SKM-1 (cell line): Measurements from ENCODE around the gene HOXB7.

Source experiments
- DNase-seq: peaks from one replicate; lab custom pipeline; 2025; ENCODE audit not compliant: unreplicated experiment; lab: John Stamatoyannopoulos, UW

The HOXB7 gene

DNA sequence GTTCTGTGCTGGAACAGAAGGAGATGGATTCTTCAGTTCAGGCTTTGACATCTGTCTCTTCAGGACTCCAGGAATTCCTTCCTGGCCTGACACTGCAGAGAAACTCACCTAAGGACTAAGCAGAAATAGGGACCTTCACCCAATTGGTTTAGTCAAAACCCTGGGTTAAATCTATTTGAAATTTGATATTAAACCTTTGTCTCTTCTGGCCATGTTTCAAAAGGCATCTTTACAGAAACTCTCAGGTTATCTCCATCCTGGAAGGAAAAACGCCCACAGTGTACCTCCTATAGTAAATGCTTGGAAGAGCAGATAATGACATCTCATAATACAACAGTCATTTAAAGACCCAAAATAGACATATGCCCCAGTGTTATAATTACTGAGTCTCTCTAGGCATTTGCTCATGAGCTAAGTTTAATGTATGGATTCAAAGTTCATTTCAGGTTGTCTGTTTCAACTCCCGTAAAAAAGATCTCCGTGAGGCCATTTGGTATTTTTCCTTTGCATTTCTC is 27.1 kb downstream of the HOXB7 start:
- no peak for DNase-seq

DNA sequence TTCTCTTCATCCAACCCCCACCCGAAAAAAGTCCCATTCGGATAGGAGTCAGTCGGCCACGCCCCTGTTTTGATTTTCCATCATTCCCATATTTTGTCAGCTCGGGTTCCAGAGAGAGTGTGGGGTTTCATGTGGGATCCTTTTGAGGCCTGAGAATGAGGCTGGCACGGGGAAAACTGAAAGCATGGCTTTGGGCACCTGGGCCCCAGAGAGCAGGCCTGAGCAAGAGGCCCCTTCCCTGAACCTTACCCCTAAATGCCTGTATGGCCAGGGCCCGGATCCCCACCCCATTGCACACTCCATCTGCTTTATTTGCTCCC is 28.1 kb downstream of the HOXB7 start:
- DNase-seq: no peak

DNA sequence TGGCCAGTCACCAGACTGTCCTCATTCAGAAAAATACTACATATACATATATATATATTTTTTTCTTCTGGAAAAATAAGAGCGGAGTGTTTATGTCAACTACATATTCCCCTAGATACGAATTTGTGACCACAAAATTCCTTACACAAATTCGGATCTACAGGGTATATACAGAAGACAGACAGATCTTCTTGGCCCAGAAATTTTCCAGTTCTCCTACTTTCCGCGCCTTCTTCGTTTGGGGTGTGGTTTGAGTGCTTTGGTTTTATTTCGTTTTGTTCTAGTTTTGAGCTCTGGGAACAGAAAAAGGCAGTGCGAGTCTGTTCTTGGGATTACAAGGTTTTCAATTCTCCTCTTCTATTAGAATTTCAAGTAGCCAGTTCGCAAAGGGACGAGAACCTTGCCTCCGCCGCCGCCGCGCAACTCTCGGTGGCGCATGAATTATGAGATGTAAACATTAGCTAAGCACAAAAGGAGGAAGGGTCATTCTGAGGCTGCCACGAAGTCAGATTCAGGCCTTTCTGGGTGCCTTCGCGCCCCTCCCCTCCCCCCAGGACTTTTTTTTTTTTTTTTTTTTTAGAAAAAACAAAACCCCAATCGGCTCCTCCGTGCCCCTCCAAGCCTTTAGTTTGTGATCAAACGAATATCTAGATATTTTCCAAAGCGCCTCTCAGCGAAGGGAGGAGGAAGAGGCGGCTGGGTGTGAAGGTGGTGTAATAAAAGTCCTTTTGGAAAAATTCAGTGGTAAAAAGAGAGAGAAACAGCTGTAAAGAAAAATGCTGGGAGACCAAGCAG is 30.9 kb downstream of the HOXB7 start:
- no peak for DNase-seq

DNA sequence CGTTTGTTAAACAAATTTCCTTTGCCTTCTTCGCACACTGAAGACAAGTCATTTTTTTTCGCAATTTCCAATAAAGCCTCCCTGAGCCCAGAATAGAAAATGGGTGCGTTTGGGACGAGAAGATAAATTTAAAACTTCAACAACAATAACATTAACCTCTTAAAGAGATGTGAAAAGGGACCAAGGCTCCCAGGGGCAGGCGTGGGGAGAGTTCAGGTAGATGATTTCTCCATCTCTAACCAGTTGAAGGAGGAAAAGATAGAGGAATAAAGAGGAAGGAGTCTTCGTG is 31.4 kb downstream of the HOXB7 start:
- DNase-seq: no peak

DNA sequence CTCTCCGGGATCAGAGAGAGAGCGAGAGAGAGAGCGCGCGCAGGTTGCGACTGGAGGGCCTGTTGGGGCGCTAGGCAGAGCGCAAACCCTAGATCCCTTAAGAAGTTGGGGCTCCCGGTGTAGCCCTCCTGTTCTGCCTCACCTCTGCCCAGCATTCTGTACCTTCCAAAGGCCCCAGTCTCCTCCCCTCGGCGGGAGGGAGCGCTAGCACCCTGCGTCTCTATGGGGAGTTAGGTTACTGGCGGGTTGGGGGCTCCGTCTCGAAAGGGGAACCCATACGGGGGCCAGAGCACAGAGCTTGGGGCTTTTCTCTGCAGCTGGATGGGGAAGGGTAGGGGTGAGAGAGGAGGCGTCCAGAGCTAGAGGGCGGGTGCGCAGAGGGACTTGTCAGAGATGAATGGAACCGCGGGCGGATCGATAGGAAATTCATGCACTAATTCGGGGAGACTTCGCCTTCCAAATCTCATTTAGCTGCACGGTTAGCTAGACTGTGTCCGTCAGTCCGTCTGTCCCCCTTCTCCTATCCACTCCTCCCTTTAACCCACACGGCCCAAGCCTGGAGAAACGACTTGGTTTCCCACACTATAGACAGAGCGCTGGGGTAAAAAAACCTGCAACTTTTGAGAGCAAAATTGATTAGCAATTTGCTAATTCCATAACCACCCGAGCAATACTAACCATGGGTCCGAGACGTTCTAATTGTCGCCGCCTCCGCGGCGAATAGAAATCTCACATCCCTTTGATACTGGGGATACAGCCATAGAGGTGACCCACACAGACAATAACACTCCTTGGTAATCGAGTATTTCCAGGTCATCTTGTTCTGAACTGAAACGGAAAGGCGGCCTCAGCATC is 32.0 kb downstream of the HOXB7 start:
- DNase-seq: no peak

DNA sequence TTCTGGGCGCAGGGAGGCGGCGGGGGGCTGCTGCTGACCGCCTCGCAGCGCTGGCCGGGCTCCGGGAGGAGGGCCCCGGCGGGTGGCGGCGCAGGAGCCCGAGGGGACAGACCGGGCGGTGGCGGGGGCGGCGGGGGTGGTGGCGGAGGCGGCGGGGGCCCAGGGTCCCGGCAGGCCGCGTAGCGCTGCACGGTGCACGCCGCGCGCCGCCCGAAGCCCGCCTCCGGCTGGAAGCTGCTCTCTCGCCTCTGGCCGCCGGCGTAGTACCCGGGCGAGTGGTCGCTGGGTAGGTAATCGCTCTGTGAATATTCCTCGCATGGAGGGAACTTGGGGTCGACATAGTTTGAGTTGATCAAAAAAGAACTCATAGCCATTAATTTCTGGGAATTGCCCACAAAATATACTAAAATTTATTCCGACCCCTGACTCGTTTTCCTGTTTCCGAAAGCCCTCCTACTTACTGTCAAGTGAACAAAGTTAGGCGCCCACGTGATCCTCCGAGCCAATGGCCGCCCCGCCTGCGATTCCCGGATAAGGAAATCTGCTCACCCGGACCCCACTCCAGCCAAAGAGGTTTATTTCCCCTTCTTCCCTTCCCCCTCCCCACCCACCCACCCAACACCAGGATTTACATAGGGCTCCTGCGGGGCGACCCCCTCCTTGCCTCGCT is 32.7 kb downstream of the HOXB7 start, which contains the start of gene HOXB4:
Gene HOXB4, minus strand, starts transcription at position 405 of the 670 bp plus-strand sequence. Its CDS starts 31 bp downstream, at position 374.
- peak; percentile 77 for DNase-seq

DNA sequence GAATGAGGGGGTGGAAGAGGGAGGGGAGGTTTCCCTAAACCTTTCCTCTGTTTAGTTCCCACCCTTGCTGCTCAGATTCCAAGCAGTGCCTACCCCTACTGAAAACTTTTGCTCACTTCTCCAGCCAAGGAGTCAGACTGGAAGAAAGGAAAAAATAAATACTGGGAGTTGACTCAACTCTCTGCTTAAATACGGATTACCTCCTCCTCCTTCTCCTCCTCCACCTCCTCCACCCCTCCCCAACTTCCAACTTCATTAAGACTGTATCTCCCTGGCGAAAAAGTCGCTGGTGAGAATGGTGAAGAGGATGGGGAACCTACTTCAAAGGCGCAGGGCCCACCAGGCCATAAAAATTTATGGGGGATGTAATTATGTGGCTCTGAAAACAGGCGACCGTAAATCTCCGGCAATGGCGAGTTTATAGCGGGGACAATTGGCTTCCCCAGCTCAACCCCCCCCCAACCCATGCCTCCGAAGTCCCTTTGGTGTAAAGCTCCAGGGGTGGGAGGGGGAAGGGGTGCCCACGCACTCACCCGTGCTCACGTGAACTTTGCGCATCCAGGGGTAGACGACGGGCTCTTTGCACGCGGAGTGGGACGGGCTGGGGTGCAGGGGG is 33.4 kb downstream of the HOXB7 start:
- DNase-seq: no peak

DNA sequence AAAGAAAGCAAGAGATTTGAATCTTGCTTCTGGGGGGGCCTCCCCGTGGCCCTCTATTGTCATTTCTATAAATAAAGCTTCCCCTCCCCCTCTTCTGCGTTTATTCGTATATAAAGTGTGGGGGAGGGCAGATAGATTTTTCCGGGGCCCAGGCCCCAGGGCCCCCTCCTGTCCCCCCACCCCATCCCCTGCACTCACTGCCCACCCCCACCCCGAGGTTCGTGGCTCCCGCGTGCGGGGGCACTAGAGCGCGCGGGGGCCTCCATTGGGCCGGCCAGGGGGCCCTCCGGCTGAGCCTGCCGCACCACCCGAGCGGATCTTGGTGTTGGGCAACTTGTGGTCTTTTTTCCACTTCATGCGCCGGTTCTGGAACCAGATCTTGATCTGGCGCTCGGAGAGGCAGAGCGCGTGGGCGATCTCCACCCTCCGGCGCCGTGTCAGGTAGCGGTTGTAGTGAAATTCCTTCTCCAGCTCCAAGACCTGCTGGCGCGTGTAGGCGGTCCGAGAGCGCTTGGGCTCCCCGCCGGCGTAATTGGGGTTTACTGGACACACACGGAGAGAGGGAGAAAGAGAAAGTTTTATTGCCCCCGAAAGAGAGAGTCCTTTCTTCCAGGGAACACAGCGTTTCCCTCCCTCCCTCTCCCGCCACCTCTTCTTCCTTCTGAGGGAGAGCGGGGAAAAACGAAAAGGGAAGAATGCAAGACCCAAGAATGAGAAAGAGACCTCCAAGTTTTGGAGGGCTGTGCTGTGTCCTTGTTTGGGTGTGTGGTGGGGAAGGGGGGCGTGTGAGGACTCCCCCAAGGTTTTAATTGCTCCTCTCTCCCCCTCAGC is 34.1 kb downstream of the HOXB7 start:
- DNase-seq: no peak

DNA sequence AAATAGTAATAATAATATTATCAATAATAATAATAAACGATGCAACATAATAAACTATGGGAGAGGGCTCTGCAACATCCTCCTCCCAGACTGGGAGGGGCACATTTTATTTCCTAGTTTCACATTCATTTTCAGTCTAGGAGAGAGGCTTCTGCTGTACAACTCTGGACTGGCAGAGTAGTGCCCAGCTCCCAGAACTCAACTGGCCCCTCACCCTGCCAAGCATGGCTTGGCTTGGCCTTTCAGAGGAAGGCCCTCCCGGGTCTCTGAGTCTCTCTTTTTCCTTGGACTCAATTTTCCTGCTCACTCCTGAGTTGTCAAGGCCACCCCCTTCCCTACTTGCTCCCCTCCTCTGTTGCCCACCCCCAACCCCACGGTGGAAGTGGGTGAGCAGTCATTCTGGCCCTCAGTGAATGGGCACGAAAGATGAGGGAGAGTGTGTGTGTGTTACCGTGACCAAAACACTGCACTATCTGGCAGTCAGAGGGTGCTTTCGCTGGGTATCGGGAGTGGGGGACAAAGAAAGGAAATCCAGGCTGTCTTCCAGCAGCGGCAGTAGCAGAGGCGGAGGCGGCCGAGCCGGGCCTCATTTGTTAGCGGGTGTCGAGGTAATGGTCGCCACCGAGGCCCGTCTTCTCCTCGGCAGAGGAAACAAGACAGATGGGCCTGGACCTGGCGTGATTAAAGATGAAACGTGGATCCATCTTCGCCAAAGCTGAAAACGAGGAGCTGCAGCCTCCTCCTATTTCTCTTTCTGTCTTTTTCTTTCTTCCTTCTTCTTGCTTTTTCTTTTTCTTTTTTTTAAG is 34.9 kb downstream of the HOXB7 start:
- DNase-seq: no peak

DNA sequence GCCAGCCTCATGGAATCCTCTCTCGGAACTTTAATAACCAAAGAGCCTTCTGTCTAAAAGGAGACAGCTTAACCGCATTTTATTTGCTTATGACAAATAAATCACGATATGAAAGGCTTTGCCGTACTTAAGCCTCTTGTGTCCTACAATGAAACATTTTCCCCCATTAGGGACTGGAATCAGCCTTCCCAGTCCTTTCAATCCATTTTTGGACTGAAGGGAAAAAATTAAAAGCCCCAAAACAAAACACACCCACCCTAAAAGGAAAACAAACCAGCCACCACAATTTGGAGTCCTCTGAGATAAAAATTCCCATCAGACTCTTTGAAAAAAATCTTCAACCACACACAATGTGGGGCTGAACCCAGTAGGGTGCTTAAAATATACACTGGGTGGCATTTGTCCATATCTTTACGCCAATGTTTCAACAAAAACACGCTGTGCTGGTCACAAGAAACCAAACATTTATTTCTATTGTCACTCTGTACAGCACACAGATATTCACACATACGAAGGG is 35.7 kb downstream of the HOXB7 start:
- DNase-seq: no peak

DNA sequence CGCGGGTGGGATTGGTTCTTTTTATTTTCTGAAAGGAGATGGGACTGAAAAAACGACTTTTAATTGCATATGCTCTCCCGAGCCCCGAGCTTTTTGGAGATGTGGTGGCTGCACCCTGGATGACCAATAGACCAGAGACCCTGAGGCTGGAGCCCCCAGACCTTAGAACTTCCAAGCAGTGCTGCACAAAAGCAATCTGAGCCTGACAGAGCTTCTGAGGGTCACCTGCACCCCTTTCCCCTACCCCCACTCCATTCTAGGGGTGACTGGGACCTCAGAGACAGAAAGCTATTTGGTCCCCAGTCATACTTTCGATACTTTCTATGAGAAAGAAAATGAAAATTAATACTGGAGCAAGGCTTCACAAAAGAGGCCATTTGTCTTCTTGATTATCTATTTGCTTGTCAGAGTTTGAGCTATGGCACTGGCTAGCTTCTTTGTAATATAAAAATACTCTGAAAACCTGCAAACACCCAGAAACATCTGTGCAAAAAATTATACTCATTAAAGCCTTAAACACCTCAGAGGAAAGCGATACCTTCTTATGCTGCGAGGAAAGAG is 36.2 kb downstream of the HOXB7 start:
- DNase-seq: no peak

DNA sequence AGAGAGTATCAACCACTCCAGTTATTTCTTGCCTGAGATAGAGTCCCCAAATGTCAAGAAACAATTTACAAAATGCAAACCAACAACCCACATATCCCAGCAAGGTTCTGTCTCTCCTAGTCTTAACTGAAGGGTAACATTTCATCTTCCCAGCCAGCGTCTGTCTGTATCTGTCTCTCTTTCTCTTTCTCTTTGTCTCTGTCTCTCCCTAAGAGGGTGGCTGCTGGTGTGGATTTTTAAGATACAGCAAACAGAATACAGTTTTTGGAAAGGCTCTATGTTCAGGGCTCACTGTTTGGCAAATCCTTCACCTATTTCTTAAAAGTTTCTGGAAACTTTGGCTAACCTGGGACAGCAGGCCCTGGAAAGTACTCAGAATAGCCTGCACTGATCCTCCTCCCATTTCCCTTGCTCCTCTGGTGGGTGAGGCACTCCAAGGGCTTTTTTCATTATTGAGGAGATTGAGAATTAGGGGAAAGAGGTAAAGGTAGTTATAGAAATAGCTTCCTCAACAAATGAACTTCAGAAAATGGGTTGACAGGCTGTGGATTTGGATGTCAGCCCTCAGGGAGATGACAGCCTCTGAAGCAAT is 38.9 kb downstream of the HOXB7 start:
- DNase-seq: no peak

DNA sequence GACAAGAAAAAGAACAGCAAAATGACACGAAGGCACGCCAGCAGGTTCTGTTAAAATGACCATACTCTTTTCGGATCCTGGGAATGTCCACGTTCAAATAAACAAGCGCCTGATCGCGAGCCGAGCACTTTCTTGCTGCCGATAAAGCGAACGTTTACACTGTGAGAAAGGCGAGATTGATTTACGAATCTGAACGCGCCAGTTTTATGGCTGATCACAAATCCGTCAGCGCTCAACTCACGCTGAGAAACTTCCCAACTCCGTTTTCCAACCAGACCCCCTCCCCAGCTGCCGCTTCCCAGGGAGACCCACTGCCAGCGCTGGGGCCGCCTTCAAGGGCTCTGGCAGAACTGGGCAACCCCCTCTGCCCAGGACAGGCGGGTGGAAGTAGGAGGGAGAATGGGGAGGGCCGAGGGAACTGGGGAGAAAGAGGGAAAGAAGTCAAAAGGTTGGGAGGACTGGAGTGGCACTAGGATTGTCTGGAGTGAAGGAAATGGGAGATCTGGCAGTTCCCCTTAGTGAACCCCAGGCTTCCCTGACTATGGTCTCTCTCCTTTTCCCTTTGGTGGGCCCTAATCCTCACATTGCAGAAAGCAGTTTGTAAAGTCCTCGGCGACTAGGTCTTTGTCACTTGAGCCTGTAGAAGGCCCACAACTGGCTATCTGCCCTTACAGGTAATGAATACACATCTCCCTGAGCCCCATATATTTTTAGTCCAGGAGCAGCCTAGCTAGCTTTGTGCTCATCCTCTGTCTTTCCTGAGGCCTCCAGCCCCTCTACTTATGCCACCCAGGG is 39.6 kb downstream of the HOXB7 start:
- DNase-seq: no peak

DNA sequence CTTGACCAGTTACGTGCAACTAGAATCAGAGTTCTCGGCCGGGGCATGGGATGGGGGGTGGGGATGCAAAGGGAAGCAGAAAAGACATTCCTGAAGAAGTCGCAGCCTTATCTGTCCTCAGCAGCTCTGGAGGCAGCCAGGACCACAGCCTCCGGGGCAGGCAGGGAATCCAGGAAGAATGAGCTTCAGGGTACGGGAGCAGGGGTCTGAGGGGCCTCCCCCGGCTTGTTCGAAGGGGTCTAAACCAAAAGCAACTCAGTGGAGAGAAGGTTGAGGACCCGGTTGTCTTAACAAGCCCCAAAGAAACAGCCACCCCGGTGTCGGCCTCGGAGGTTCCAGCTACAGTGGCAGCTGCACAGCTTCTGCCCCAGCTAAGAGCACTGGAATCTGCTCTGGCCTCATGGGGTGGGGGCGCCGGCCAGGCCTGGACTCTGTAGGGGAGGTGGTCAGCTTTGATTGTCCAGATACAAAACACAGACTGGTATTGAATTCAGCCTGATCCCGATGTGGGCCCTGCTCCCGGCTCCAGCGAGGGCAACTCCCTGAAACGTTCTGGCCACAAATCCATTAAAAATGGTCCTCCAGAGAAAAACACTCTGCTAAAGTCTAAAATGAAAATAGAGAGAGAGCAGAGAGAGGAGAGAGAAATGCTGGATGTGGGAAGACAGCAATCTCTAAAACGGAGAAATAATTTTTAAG is 40.3 kb downstream of the HOXB7 start:
- no peak for DNase-seq

DNA sequence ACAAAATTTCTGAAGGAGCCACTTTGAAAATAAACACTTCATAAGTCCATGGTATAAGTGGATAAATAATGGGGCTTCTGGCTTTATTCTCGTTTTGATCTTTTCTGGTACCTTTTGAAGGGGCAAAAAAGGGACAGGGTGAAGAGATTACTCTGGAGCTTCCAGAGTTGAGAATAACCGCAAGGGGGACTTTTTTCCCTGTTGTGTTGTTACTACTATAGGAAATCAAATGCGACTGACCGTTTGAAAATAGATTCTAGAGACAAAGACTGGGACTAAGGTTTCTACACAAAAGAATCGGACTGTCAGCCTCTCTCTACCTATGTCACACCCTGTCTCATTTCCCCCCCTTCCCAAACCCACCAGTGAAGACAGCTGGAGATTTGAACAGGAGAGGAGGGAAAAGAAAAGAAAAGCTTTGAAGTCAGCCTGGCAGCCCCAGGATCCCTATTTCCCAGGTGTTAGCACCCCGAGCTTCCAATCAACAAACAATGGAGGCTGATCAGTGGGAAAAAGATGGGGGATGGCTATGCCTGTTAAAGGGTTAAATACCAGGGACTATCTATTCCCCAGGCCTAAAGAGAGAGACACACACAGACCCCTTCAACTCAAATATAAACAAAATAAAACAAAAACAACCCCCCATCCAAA is 41.0 kb downstream of the HOXB7 start:
- DNase-seq: no peak

DNA sequence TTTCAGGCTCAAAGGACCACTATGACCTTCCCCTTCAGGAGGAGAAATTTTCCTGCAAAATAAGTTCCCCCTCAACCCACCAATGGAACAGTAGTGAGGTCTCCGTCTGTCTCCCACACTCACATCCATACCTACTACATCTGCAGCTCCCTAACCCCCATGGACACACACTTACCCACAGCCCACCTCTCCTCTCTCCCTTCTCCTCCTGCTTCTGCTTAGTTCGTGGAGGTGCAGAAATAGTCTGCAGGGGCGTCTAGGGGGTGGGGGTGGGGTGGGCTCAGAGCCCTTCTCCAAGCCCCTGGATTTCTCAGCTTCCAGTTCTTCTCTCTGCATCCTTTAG is 41.6 kb downstream of the HOXB7 start:
- no peak for DNase-seq
